Testis (tissue), 3 donors: ENCODE data around the gene TNPO1. TPM values are rescaled to one million over a fixed set of nuclear protein-coding genes. Genes with fewer than 3 reads are reported as not detected.

ENCODE experiments used
- DNase-seq: peaks from one replicate; pipeline ENCODE4 v3.0.0-alpha.2; 2019
- H3K27ac ChIP-seq, 2 donors: fragments of 200-600 bp; sonication (generic); one replicate each; pipeline ENCODE4 v1.5.1; 2019
- H3K27me3 ChIP-seq: fragments of 200-600 bp; sonication (generic); one replicate; pipeline ENCODE4 v1.5.1; 2019
- H3K36me3 ChIP-seq: fragments of 200-600 bp; sonication (generic); one replicate; pipeline ENCODE4 v1.5.1; 2017; ENCODE audit warnings: low read depth; ENCODE audit errors: missing control alignments
- H3K4me1 ChIP-seq: fragments of 200-600 bp; sonication (generic); one replicate; pipeline ENCODE4 v1.5.1; 2019
- H3K4me3 ChIP-seq, 2 donors: fragments of 200-600 bp; sonication (generic); one replicate each; pipeline ENCODE4 v1.5.1; 2017 to 2019
- H3K9me3 ChIP-seq: fragments of 200-600 bp; sonication (generic); one replicate; pipeline ENCODE4 v1.5.1; 2017
- CTCF ChIP-seq, 3 experiments: fragments of 450-650 bp in 2 of 3; fragments of 200-600 bp in 1 of 3; sonication (generic) in 1 of 3; IDR thresholded peaks; one replicate each; pipeline ENCODE4 v1.5.1; 2016 to 2019; ENCODE audit warnings: antibody characterized with exemption in 3 of 3, mild to moderate bottlenecking in 2 of 3, moderate library complexity in 1 of 3
- POLR2A ChIP-seq: fragments of 450-650 bp; IDR thresholded peaks from one replicate; pipeline ENCODE4 v1.6.1; 2017; ENCODE audit warnings: antibody characterized with exemption, mild to moderate bottlenecking, moderate library complexity
- WGBS, 2 donors: methylation state at CpG; one replicate each; pipeline ENCODE4 v1.1.5; 2018; 5-methylcytosine and 5-hydroxymethylcytosine counted together
- intact Hi-C: fragments of 100-400 bp; cut with DNase I; formaldehyde crosslinking; loops from one replicate; pipeline ENCODE4 v1.15.1; 2023; ENCODE audit warnings: low total_unique reads
- polyA plus RNA-seq: library from polyadenylated mRNA; stranded (reverse); fragments of 350-450 nt; fragmentation: Illumina TruSeq; extraction: RNeasy Lipid Tissue Mini Kit (QIAGEN cat#74804); gene quantifications from one replicate; pipeline ENCODE4 v1.2.3, GENCODE V29; 2014; ENCODE audit warnings: low read depth, low replicate concordance; ENCODE audit not compliant: insufficient read depth
- total RNA-seq, 2 donors: library from RNA; depleted of rRNA; stranded (reverse); fragments of >200 nt; gene quantifications; one replicate each; pipeline ENCODE4 v1.2.3, GENCODE V29; 2016

Gene TNPO1
- total and polyA plus RNA-seq, 3 donors from 2014 or later = 83.4 to 132 (median 120) TPM

GRCh38 chr5:72842816-72843215 is 26.4 kb downstream of the TNPO1 start:
- H3K9me3 ChIP-seq = no peaks in the 10 kb centered on the region
- no peak overlapping the region for H3K4me3 ChIP-seq
- no peaks in the 10 kb centered on the region for H3K4me1 ChIP-seq
- no peak overlapping the region for H3K27ac ChIP-seq
- DNase-seq = no peak
- TF ChIP-seq POLR2A (no peak), CTCF (IDR thresholded peaks at IDR 0.05) (no peak)
- intact Hi-C loops = no loop called here
- no peaks in the 10 kb centered on the region for H3K27me3 ChIP-seq
- H3K36me3 ChIP-seq = no peaks in the 10 kb centered on the region

GRCh38 chr5:72844218-72844603 is 27.8 kb downstream of the TNPO1 start:
- no peak for TF ChIP-seq POLR2A
- no peak for TF ChIP-seq CTCF (IDR thresholded peaks at IDR 0.05)
- Histone ChIP-seq H3K4me1 (peaks cover 2% of the 10 kb centered on the region), H3K36me3 (no peaks in the 10 kb centered on the region), H3K4me3 (no peak overlapping the region), H3K27ac (no peak overlapping the region), H3K9me3 (no peaks in the 10 kb centered on the region), H3K27me3 (no peaks in the 10 kb centered on the region)
- no peak for DNase-seq
- intact Hi-C loops = no loop called here

GRCh38 chr5:72845889-72846288 is 29.4 kb downstream of the TNPO1 start:
- intact Hi-C loops = no loop called here
- H3K27me3 ChIP-seq = no peaks in the 10 kb centered on the region
- H3K4me1 ChIP-seq = peaks cover 13% of the 10 kb centered on the region
- 80 to 84% methylated on average over 2 of the region's 2 CpGs for WGBS, 2 donors
- TF ChIP-seq POLR2A = no peak
- no peak for TF ChIP-seq CTCF (IDR thresholded peaks at IDR 0.05)
- no peaks in the 10 kb centered on the region for H3K36me3 ChIP-seq
- no peak overlapping the region for H3K4me3 ChIP-seq
- no peak for DNase-seq
- H3K27ac ChIP-seq = no peak overlapping the region
- no peaks in the 10 kb centered on the region for H3K9me3 ChIP-seq

GRCh38 chr5:72846483-72846882 is 30.0 kb downstream of the TNPO1 start:
- Histone ChIP-seq H3K9me3 (no peaks in the 10 kb centered on the region), H3K4me3 (no peak overlapping the region), H3K27me3 (no peaks in the 10 kb centered on the region), H3K4me1 (peaks cover 19% of the 10 kb centered on the region), H3K27ac (no peak overlapping the region), H3K36me3 (no peaks in the 10 kb centered on the region)
- WGBS, 2 donors = 86 to 89% methylated on average over 2 of the region's 2 CpGs
- TF ChIP-seq CTCF (IDR thresholded peaks at IDR 0.05) = no peak
- TF ChIP-seq POLR2A = no peak
- intact Hi-C loops = no loop called here
- no peak for DNase-seq

- Histone ChIP-seq H3K9me3 (no peaks in the 10 kb centered on the region), H3K4me1 (peaks cover 21% of the 10 kb centered on the region), H3K36me3 (no peaks in the 10 kb centered on the region), H3K27me3 (no peaks in the 10 kb centered on the region), H3K4me3 (peak overlapping the region in 1 of 2 donors; percentile 87), H3K27ac (peak overlapping the region in 1 of 2 donors; percentile 90)
- intact Hi-C loops = no loop called here
- WGBS, 2 donors = 6 to 7% methylated on average over 3 of the region's 3 CpGs
- no peak for TF ChIP-seq POLR2A
- TF ChIP-seq CTCF (IDR thresholded peaks at IDR 0.05) = no peak
- DNase-seq = no peak
These were observed 31.0 kb downstream of the TNPO1 start for GRCh38 chr5:72847439-72847838.
